HL-60 (cell line): ENCODE data around the gene NARS2.

Experiments used
- DNase-seq, 2 experiments: peaks; one replicate each; pipeline ENCODE4 v3.0.0-alpha.2; 2010 to 2020; ENCODE audit warnings: low read depth in 1 of 2, low spot score in 1 of 2
- H3K27ac ChIP-seq: fragments of 250-450 bp; sonication (Bioruptor Pico); replicated peaks from 2 replicates; pipeline ENCODE4 v1.5.1; 2020; ENCODE audit warnings: mild to moderate bottlenecking, moderate library complexity
- H3K27me3 ChIP-seq: fragments of 250-450 bp; sonication (Bioruptor Pico); 2 replicates; pipeline ENCODE4 v1.5.1; 2021; ENCODE audit warnings: mild to moderate bottlenecking, moderate library complexity; ENCODE audit not compliant: insufficient read depth, poor library complexity, severe bottlenecking
- H3K4me3 ChIP-seq: replicated peaks from 2 replicates; pipeline ENCODE4 v1.5.1; 2011; ENCODE audit warnings: mild to moderate bottlenecking, control low read depth, low read length; ENCODE audit not compliant: insufficient read depth
- CTCF ChIP-seq: IDR thresholded peaks from one replicate; pipeline ENCODE4 v1.5.1; 2011; ENCODE audit warnings: low read length, control low read depth, inconsistent platforms; ENCODE audit not compliant: insufficient read depth
- GABPA ChIP-seq: IDR thresholded peaks from 2 replicates; pipeline ENCODE4 v1.6.1; 2012; ENCODE audit warnings: low read depth
- POLR2AphosphoS5 ChIP-seq: IDR thresholded peaks from 2 replicates; pipeline ENCODE4 v1.6.1; 2012; ENCODE audit warnings: low read depth
- REST ChIP-seq: IDR thresholded peaks from 2 replicates; pipeline ENCODE4 v1.6.1; 2012; ENCODE audit warnings: low read depth; ENCODE audit not compliant: insufficient replicate concordance
- SPI1 ChIP-seq: IDR thresholded peaks from 2 replicates; pipeline ENCODE4 v1.6.1; 2012; ENCODE audit warnings: low read depth, mild to moderate bottlenecking, borderline replicate concordance

Gene NARS2

GRCh38 chr11:78595436-78596130 is 20.9 kb upstream of the NARS2 start:
- Histone ChIP-seq H3K27me3 (peaks cover 11% of the 10 kb centered on the region), H3K27ac (no peak overlapping the region), H3K4me3 (no peak overlapping the region)
- DNase-seq: no peak
- TF ChIP-seq CTCF (no peak), GABPA (no peak), REST (no peak), SPI1 (no peak), POLR2AphosphoS5 (no peak)

GRCh38 chr11:78594814-78595213 is 20.1 kb upstream of the NARS2 start:
- Histone ChIP-seq H3K27me3 (peaks cover 8% of the 10 kb centered on the region), H3K27ac (no peak overlapping the region), H3K4me3 (no peak overlapping the region)
- DNase-seq: no peak
- no peak for TF ChIP-seq SPI1
- no peak for TF ChIP-seq POLR2AphosphoS5
- TF ChIP-seq CTCF: no peak
- TF ChIP-seq REST: no peak
- no peak for TF ChIP-seq GABPA

- Histone ChIP-seq H3K27ac (no peak overlapping the region), H3K27me3 (peaks cover under 1% of the 10 kb centered on the region), H3K4me3 (no peak overlapping the region)
- TF ChIP-seq SPI1: no peak
- DNase-seq: no peak
These were observed 13.9 kb upstream of the NARS2 start for GRCh38 chr11:78588517-78588916.

- H3K27ac ChIP-seq: no peak overlapping the region
- TF ChIP-seq REST: no peak
- no peak for TF ChIP-seq GABPA
- TF ChIP-seq POLR2AphosphoS5: no peak
- TF ChIP-seq CTCF: no peak
- no peak for TF ChIP-seq SPI1
These were observed 12.8 kb upstream of the NARS2 start for GRCh38 chr11:78587446-78587845.

More at GRCh38 chr11:78587446-78587845, 12.8 kb upstream of the NARS2 start:
- no peaks in the 10 kb centered on the region for H3K27me3 ChIP-seq
- no peak for DNase-seq
- H3K4me3 ChIP-seq: no peak overlapping the region
